ENCODE measurements around the gene BIRC3. TPM values are rescaled to one million over a fixed set of nuclear protein-coding genes. Genes with fewer than 3 reads are reported as not detected.

BIRC3 gene
- total and polyA plus RNA-seq, 2 of the 8 experiments (the other 6 are each of a cell fraction or from before 2014, with no cell fraction given): 0.08 to 0.20 TPM

DNA sequence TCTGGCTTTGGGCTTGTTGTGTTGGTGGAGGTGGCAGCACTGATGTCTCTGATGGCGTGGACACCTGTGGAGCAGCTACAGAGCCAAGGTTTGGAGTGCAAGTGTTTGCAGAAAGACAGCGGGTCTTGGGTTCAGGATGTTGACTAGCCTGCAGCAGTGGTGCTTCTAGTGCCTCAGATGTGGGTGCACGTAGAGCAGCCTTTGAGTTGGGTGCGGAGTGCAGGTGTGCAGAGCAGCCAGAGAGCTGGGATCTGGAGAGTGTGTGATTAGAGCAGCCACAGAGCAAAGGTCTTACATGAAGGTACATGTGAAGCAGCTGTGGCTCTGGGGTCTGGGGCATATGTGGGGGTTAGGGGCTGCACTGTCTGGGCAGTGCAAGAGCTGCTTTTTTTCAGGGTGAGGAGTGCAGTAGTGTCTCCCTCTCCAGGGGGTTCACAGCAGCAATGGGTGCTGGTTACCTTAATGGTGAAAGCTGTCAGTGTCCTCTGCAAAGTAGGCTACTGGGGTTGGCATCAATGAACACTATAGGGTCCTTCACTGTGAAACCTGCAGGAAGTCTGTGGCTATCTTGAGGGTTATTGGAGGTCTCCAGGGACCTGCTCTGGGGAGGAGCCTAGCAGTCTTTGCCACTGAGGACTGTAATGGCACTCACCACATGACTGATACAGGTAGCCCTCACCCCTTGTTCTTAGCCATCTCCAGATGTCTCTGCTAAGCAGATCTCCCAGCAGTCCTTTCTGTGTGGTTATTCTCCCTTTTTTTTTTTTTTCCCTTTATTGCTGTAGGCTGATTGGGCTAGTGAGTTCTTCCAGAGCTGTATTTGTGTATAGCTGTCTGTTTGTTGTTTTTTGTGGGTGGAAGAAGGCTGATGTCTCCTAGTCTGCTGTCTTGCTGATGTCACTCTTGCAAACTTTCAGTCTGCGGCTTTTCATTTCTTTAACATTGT, 44.1 kb downstream of the BIRC3 start:
- Histone ChIP-seq H3K79me2 (ENCODE audit: control insufficient read depth in 1 of 2, insufficient read depth in 2 of 2, low read length in 2 of 2) (0 out of 4 replicates have a peak, but pooled peaks cover 0 to 2% of the 10 kb centered on the region in 2 experiments), H4K5ac (ENCODE audit: insufficient read length, low read depth, low read length) (no peak overlapping the region), H3K27me3 (replicated peaks in 1 of 4; ENCODE audit: control insufficient read depth in 3 of 4, extremely low read depth in 1 of 4, insufficient read depth in 3 of 4, low read length in 3 of 4) (no peaks in the 10 kb centered on the region), H2AFZ (ENCODE audit: low read length) (no peak overlapping the region), H3K4me3 (ENCODE audit: extremely low read depth in 1 of 4, insufficient read depth in 2 of 4, low read depth in 3 of 4, low read length in 4 of 4) (no peak overlapping the region), H3K23me2 (ENCODE audit: low read depth, low read length) (no peaks in the 10 kb centered on the region), H2BK20ac (ENCODE audit: low read length) (no peak overlapping the region), H3K9me3 (ENCODE audit: insufficient read depth in 2 of 2, low read depth in 1 of 2, low read length in 1 of 2) (no peaks in the 10 kb centered on the region), H2AK5ac (ENCODE audit: low read depth, low read length) (no peak overlapping the region), H2BK15ac (ENCODE audit: low read length) (no peak overlapping the region), H3K4me1 (replicated peaks in 1 of 4; ENCODE audit: control insufficient read depth in 3 of 4, insufficient read depth in 4 of 4, low read length in 3 of 4) (no peaks in the 10 kb centered on the region), H4K8ac (ENCODE audit: extremely low read depth, insufficient read depth, low read length) (no peak overlapping the region), H3K23ac (ENCODE audit: insufficient read length) (no peak overlapping the region), H3K27ac (ENCODE audit: low read depth, low read length) (no peak overlapping the region), H3K4ac (replicated peaks; ENCODE audit: insufficient read length, low read depth, low read length) (no peak overlapping the region), H2BK5ac (ENCODE audit: low read depth, low read length) (no peak overlapping the region), H2BK12ac (ENCODE audit: low read depth, low read length) (no peak overlapping the region), H4K91ac (replicated peaks; ENCODE audit: insufficient read length, low read length) (no peak overlapping the region), H3K56ac (replicated peaks; ENCODE audit: insufficient read length, low read depth, low read length) (no peak overlapping the region), H3K9ac (replicated peaks in 1 of 4; ENCODE audit: extremely low read depth in 1 of 4, low read depth in 3 of 4, low read length in 3 of 4) (no peak overlapping the region), H3K14ac (ENCODE audit: insufficient read length) (no peak overlapping the region), H3K4me2 (ENCODE audit: insufficient read depth in 1 of 2, low read depth in 2 of 2, low read length in 2 of 2) (no peak overlapping the region), H2BK120ac (replicated peaks; ENCODE audit: low read depth, low read length) (no peak overlapping the region), H3K36me3 (ENCODE audit: control insufficient read depth in 2 of 4, insufficient read depth in 4 of 4, low read length in 3 of 4) (peaks cover 0 to 33% (median 3%) of the 10 kb centered on the region in 4 experiments; a peak in 4 of 8 replicates), H4K20me1 (replicated peaks in 1 of 2; ENCODE audit: control insufficient read depth in 1 of 2, insufficient read depth in 2 of 2, low read length in 2 of 2) (peaks cover 0 to 2% of the 10 kb centered on the region in 2 experiments), H3K18ac (ENCODE audit: extremely low read depth, low read length) (no peak overlapping the region), H3K79me1 (ENCODE audit: low read depth, low read length) (0 out of 2 replicates have a peak, but pooled peaks cover 5% of the 10 kb centered on the region)
- POLR2A ChIA-PET (ENCODE audit: partially characterized antibody): no interaction called here
- FAIRE-seq (no peak), DNase-seq (ENCODE audit: low read depth in 1 of 2, low spot score in 2 of 2) (no peak)
- CTCF ChIA-PET (ENCODE audit: partially characterized antibody): interaction anchor here (0.9 to 1.1 kb wide), 2 partner anchors 13 to 19 kb away, joined by 4 to 6 read pairs; no protein-coding TSS in a partner anchor
- 93% methylated on average over 5 of the region's 5 CpGs; no CpG with 5 or more reads in 1 of the 2 experiments for WGBS, 2 experiments (ENCODE audit: extremely low coverage in 1 of 2, insufficient coverage in 1 of 2, insufficient read length in 1 of 2, insufficient replicate concordance in 2 of 2, low coverage in 1 of 2, low lambda C conversion rate in 2 of 2, missing lambda C conversion rate in 1 of 2)
- TF ChIP-seq POLR2AphosphoS5 (IDR thresholded peaks at IDR 0.05; ENCODE audit: low read depth, low read length) (no peak), POLR2A (IDR thresholded peaks at IDR 0.05; ENCODE audit: control extremely low read depth in 1 of 2, low read depth in 2 of 2, low read length in 2 of 2) (no peak), EGR1 (IDR thresholded peaks at IDR 0.05; ENCODE audit: borderline replicate concordance, low read depth, low read length) (no peak), POU5F1 (IDR thresholded peaks at IDR 0.05; ENCODE audit: low read depth, low read length) (no peak), ZNF274 (IDR thresholded peaks at IDR 0.05; ENCODE audit: borderline replicate concordance, extremely low read depth, low read length) (no peak), RNF2 (IDR thresholded peaks at IDR 0.05; ENCODE audit: borderline replicate concordance, low read depth, low read length, missing control alignments, poor library complexity, severe bottlenecking) (no peak), SP2 (IDR thresholded peaks at IDR 0.05; ENCODE audit: low read length) (no peak), CTBP2 (IDR thresholded peaks at IDR 0.05; ENCODE audit: borderline replicate concordance, insufficient read depth, insufficient read length, low read length) (no peak), GTF2F1 (IDR thresholded peaks at IDR 0.05; ENCODE audit: borderline replicate concordance, low read depth, low read length) (no peak), CHD1 (IDR thresholded peaks at IDR 0.05; ENCODE audit: low read depth, low read length) (no peak), CHD2 (IDR thresholded peaks at IDR 0.05; ENCODE audit: low read length) (no peak)
- TF ChIP-seq, protein P1, sequence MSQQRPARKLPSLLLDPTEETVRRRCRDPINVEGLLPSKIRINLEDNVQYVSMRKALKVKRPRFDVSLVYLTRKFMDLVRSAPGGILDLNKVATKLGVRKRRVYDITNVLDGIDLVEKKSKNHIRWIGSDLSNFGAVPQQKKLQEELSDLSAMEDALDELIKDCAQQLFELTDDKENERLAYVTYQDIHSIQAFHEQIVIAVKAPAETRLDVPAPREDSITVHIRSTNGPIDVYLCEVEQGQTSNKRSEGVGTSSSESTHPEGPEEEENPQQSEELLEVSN (IDR thresholded peaks at IDR 0.05): no peak
